Neuron (in vitro differentiated cells): Measurements from ENCODE around the gene RC3H2.

ENCODE experiments used
- H2AFZ ChIP-seq: one replicate; pipeline ENCODE4 v1.6.1; 2013; ENCODE audit warnings: low read depth, mild to moderate bottlenecking, inconsistent platforms, low read length, moderate library complexity
- H3K27me3 ChIP-seq: one replicate; pipeline ENCODE4 v1.6.1; 2013; ENCODE audit warnings: low read length; ENCODE audit not compliant: insufficient read depth
- H3K36me3 ChIP-seq: one replicate; pipeline ENCODE4 v1.6.1; 2013; ENCODE audit warnings: low read length; ENCODE audit not compliant: insufficient read depth
- H3K4me1 ChIP-seq: one replicate; pipeline ENCODE4 v1.6.1; 2013; ENCODE audit warnings: low read length; ENCODE audit not compliant: insufficient read depth
- H3K4me3 ChIP-seq: 2 replicates; pipeline ENCODE4 v1.5.1; 2013; ENCODE audit warnings: mild to moderate bottlenecking, low read length, moderate library complexity
- H3K9me3 ChIP-seq: one replicate; pipeline ENCODE4 v1.6.1; 2013; ENCODE audit warnings: low read length

RC3H2 gene, protein sequence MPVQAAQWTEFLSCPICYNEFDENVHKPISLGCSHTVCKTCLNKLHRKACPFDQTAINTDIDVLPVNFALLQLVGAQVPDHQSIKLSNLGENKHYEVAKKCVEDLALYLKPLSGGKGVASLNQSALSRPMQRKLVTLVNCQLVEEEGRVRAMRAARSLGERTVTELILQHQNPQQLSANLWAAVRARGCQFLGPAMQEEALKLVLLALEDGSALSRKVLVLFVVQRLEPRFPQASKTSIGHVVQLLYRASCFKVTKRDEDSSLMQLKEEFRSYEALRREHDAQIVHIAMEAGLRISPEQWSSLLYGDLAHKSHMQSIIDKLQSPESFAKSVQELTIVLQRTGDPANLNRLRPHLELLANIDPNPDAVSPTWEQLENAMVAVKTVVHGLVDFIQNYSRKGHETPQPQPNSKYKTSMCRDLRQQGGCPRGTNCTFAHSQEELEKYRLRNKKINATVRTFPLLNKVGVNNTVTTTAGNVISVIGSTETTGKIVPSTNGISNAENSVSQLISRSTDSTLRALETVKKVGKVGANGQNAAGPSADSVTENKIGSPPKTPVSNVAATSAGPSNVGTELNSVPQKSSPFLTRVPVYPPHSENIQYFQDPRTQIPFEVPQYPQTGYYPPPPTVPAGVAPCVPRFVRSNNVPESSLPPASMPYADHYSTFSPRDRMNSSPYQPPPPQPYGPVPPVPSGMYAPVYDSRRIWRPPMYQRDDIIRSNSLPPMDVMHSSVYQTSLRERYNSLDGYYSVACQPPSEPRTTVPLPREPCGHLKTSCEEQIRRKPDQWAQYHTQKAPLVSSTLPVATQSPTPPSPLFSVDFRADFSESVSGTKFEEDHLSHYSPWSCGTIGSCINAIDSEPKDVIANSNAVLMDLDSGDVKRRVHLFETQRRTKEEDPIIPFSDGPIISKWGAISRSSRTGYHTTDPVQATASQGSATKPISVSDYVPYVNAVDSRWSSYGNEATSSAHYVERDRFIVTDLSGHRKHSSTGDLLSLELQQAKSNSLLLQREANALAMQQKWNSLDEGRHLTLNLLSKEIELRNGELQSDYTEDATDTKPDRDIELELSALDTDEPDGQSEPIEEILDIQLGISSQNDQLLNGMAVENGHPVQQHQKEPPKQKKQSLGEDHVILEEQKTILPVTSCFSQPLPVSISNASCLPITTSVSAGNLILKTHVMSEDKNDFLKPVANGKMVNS

DNA sequence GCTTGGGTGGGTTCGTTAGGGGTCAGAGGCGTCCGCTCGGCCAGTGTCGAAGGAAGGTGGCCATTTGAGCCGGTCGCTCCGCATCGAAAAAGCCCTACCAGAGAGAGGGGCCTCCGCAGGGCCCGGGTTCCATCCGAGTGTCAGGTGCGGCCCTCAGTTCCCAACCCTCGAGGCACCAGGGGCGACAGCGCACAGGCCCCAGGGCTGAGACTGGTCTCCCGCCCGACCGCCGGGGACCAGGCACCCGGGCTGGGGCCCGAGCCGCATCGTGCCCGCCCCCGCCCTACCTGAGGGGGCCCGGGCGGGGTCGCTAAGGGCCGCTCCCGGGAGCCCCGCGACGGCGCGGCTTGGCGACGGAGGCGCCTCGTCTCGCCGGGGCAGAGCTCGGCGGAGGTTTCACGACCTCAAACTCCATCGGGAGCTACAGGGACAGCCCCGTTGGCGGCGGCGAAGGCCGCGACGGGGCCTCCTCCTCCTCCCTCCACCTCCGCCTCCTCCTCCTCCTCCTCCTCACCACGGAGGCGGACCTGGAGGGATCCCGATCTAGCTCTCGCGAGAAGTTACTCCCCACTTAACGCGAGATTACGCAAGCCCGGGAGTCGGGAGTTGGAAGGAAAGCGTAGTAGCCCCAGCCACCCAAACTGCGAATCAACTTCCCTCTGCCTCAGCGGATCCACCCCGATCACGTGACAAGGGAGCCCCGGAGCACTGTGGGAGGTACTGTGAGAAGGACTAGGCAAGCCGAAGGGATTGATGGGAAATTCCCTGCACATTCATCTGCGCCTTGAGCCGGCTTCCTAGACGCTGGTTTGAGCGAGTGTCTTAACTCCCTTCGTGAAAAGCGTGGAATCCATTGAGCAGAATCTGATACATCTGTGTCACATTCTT is at the start of gene RC3H2:
TSS of gene RC3H2 (minus strand) at position 537 of the 888 bp plus-strand sequence. CDS start 7,850 bp downstream, outside the sequence.
- Histone ChIP-seq H2AFZ (peak within 1 kb of the TSS; percentile 56), H3K9me3 (no peaks in the 10 kb centered on the region), H3K36me3 (peaks cover 13% of the 10 kb centered on the region), H3K4me1 (peaks cover 16% of the 10 kb centered on the region), H3K4me3 (peak within 1 kb of the TSS; percentile 93), H3K27me3 (no peaks in the 10 kb centered on the region)

DNA sequence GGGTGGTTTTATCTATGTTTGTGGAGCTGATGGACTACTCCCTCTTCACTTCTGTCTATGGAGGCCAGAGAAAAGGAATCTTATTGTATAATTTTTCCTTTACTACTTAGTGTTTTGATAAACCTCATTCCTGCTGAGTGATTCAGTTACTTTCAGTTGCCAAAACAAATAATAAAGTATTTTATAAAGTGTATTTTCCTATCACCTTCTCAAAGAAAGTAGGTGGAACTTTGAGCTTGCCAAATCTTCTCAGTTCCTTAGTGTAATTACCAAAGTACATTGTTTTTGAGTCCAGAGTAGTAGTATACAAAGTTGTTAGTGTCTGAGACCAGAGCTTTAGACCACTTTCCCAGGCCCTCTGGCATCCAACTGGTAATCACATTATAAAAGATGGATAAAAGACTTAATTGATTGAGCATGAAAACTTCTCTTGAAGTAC is 49.1 kb upstream of the RC3H2 start:
- Histone ChIP-seq H3K36me3 (peaks cover 14% of the 10 kb centered on the region), H2AFZ (no peak overlapping the region), H3K4me1 (peaks cover 6% of the 10 kb centered on the region), H3K9me3 (no peaks in the 10 kb centered on the region), H3K4me3 (no peak overlapping the region), H3K27me3 (no peaks in the 10 kb centered on the region)

DNA sequence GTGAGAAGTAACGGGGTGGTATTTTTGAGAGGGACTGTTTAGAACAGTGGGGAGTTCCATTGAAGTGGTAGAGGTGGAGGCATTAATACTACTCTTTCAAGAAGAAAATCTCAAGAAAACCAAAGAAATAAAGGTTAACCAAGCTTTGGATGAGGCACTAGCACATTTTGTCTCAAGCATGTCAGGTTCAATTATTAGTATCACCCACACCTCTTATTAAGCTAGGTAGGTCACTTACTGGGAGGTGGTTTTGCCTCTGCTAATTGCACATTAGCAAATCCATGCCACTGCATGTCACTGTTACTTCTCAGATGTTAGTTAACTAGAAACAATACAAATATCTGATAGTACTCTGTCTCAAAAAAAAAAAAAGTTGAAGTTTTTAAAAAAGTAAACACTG is 45.9 kb upstream of the RC3H2 start:
- Histone ChIP-seq H2AFZ (no peak overlapping the region), H3K4me3 (no peak overlapping the region), H3K4me1 (peaks cover 24% of the 10 kb centered on the region), H3K27me3 (no peaks in the 10 kb centered on the region), H3K9me3 (no peaks in the 10 kb centered on the region), H3K36me3 (peaks cover 7% of the 10 kb centered on the region)

DNA sequence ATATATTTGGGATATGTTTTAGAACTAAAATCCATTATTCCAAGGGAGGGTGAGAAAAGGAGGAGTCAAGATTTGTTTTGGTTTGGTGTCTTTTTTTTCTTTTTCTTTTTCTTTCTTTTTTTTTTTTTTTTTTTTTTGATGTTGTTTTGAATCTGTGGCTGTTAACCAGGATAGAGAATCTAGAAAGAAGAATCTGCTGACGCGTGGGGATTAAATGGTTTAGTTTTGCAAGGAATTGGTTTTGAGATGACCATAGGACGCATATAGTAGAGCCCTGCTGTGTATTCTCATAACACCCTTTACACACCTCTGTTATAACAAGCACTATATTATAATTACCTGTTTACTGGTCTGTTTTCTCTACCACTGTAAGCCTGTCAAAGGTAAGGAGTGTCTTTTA is 45.1 kb upstream of the RC3H2 start:
- H2AFZ ChIP-seq, result no peak overlapping the region
- no peak overlapping the region for H3K4me3 ChIP-seq
- peaks cover 3% of the 10 kb centered on the region for H3K36me3 ChIP-seq
- peaks cover 24% of the 10 kb centered on the region for H3K4me1 ChIP-seq
- no peaks in the 10 kb centered on the region for H3K27me3 ChIP-seq
- no peaks in the 10 kb centered on the region for H3K9me3 ChIP-seq

DNA sequence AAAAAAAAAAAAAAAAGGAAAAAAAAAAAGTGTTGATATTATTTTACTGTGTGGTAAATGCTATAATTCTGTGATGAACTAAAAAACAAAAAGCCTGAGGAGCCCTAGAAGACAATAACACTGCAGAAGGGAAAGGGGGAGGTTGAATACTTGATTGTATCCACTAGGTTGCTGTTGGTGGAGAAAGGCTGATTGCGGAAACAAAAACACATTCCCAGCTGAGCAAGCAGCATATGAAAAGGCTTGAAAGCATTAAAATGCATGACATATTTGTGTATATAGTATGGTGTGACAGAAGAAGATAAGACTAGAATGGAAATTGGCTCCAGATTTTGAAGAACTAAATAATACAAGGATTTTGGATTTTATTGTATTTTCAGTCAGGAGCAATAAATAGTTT is 44.5 kb upstream of the RC3H2 start:
- Histone ChIP-seq H3K36me3 (peaks cover 3% of the 10 kb centered on the region), H3K9me3 (no peaks in the 10 kb centered on the region), H3K27me3 (no peaks in the 10 kb centered on the region), H3K4me1 (peaks cover 24% of the 10 kb centered on the region), H3K4me3 (no peak overlapping the region), H2AFZ (no peak overlapping the region)

DNA sequence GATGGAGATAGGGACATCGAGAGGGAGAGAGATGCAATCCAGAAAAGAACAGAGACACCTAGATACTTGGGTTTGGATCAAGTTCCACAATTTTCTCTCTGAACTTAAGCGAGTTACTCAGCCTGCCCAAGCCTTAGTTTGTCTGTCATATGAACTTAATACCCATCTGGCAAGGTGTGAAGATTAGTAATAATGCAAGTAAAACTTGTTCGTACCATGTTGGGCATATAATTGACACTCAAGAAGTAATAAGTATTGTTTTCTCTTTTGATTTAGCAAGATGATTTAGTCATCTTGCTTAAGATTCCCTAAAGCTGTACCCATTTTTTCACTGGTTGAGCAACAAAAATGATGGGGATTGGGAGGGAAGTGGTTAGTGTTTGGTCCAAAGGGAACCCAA is 43.2 kb upstream of the RC3H2 start:
- Histone ChIP-seq H3K27me3 (no peaks in the 10 kb centered on the region), H3K4me3 (no peak overlapping the region), H2AFZ (no peak overlapping the region), H3K4me1 (peaks cover 24% of the 10 kb centered on the region), H3K9me3 (no peaks in the 10 kb centered on the region), H3K36me3 (peaks cover 6% of the 10 kb centered on the region)

DNA sequence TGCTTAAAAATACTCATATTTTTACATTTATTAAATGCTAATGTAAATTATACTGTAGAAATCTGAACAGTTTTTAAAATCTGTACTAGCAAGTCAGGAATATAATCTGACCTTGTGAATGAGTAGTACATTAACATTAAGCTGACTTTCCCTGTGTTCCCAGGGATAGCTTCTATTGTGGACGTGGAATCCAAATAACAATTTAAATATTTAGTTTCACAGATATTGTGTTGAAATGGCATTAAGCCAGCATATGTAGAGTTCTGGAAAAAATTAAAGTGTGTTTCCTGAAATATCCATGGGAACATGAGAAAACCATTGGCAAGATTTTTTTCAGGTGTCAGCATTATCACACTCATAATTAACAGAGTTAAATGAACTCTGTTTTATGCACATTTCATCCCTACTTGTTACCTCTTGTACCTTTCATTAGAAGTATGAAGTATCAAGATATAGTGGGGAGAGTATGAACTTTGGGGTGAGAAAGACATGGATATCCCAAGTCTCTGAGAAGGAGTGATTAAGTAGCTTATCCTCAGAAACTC is 41.4 kb upstream of the RC3H2 start:
- no peak overlapping the region for H2AFZ ChIP-seq
- no peaks in the 10 kb centered on the region for H3K9me3 ChIP-seq

DNA sequence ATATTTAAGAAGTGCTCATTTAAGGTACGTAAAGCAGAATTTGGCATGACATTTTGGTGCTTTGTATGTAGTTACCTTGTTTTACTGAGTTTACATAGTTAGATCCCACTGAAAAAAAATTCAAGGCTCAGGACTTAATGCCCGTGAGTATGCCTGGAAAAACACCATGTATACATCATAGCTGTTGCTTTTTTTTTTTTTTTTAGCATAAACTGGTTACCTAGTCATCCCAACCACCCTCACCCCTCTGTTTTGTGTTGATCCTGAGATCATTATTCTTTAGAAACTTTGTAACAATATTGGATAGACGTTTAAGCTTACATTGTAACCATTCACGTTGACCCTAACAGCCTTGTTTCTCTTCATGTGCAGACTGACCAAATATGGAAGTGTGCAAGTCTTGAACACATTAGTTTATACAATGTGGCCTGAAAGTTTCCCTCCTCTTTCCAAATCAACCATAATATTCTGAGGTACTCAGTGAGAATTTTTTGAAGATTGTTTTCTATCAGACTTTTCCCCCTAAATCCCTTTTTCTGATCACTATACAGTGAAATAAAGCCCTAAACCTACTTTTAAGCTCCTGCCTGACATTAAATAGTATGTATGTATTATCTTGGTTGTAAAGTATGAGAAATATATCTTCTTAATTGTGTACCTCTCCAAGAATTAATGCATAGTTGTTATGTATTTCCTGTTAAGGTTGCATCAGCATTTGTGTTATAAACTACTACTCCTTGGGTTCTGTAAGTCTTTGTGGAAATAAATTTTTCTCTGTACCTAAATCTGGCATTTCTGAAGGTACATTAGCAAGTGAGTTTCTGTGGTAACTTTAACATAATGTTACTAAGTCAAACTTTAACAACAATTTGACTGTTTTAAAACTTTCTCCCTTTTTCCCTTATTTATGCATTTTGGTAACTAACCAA is 40.1 kb upstream of the RC3H2 start:
- Histone ChIP-seq H3K4me1 (peaks cover 35% of the 10 kb centered on the region), H2AFZ (no peak overlapping the region), H3K27me3 (no peaks in the 10 kb centered on the region), H3K4me3 (no peak overlapping the region), H3K9me3 (no peaks in the 10 kb centered on the region), H3K36me3 (peaks cover 3% of the 10 kb centered on the region)

More for the DNA sequence above, 41.4 kb upstream of the RC3H2 start:
- H3K4me1 ChIP-seq, result peaks cover 31% of the 10 kb centered on the region
- no peaks in the 10 kb centered on the region for H3K27me3 ChIP-seq
- peaks cover 3% of the 10 kb centered on the region for H3K36me3 ChIP-seq
- no peak overlapping the region for H3K4me3 ChIP-seq

DNA sequence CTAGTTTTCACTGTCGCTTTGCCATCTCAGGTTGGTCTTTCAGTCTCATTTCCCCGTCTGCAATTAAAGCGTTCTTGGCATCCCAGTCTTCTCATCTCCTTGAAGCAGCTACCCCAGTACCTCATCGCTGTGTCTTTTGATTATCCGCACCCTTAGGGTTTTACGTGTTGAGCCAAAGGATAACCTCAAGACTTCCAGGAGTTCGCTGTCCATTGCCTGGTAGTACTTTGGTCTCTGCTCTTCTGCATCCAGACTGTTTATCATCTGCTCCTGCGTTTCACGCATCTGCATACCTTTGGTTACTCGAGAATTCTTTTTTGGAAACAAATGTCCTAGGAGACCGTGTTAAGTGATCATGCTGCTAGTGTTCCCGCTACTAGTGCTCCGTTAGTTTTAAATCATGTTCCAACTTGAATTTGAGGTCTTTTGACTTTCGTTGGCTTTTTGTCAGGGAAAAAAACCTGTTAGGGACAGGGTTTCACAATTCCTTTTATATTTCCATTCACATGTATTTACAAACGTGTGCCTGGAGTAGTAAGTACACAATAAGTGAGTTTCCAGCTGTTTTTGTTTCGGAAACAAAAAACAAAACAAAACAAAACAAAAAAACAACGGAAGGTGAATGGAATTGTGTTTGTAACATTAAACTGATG is 36.5 kb upstream of the RC3H2 start:
- Histone ChIP-seq H3K27me3 (no peaks in the 10 kb centered on the region), H3K9me3 (no peaks in the 10 kb centered on the region), H3K36me3 (peaks cover 12% of the 10 kb centered on the region), H2AFZ (no peak overlapping the region), H3K4me1 (peaks cover 16% of the 10 kb centered on the region), H3K4me3 (peak overlapping the region; percentile 71)

DNA sequence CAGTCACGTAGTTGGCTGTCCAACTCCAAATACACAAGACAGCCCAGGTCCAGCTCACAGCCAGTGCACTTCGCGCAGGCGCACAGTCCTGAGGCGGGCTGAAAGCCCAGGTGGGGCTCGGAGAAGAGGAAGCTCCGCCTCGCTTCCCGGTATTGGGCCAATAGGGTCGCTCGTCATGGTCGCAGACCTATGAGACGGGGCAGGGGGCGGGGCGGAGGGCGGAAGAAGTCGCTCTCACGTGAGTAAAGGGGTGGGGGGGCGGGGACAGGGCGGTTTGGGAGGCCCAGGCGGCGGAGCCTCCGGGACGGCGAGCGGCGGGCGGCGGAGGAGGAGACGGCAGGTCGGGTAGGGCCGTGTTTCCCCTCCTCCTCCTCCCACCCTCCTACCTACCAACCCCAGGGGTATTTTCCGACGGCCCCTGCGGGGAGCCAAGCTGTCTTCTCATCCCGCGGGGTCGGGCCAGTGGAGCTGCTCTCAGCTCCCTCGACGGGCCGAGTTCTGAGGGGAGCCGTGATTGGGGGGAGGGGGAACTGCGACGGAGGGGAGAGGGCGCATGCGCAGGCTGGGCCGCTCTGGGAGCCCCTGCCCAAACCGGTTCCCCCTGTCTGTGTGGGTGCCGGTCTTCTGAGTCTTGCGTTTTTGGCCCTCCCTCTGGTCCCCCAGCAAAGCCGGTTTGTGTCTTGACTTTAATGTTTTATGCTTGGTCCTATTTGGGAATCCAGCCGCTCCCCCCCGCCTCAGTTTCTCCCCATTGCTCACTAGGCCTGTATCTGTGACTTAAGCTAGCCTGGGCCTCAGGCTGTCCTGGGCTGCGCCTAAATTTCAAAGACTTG is 35.8 kb upstream of the RC3H2 start, which contains the start of gene RABGAP1:
TSS of gene RABGAP1 (plus strand) at position 272 of the 833 bp plus-strand sequence. CDS start 16,040 bp downstream, outside the sequence.
- H3K36me3 ChIP-seq, result peaks cover 17% of the 10 kb centered on the region
- H3K4me3 ChIP-seq, result peak within 1 kb of the TSS; percentile 71
- H3K9me3 ChIP-seq, result no peaks in the 10 kb centered on the region
- H3K4me1 ChIP-seq, result peaks cover 15% of the 10 kb centered on the region
- H2AFZ ChIP-seq, result peak within 1 kb of the TSS; percentile 0
- no peaks in the 10 kb centered on the region for H3K27me3 ChIP-seq
